ENCODE measurements around the gene FBXO28. TPM values are rescaled to one million over a fixed set of nuclear protein-coding genes. Genes with fewer than 3 reads are reported as not detected.

Gene FBXO28
- total RNA-seq, 2 donors from 2014 or later: 33.2 to 40.1 TPM

DNA sequence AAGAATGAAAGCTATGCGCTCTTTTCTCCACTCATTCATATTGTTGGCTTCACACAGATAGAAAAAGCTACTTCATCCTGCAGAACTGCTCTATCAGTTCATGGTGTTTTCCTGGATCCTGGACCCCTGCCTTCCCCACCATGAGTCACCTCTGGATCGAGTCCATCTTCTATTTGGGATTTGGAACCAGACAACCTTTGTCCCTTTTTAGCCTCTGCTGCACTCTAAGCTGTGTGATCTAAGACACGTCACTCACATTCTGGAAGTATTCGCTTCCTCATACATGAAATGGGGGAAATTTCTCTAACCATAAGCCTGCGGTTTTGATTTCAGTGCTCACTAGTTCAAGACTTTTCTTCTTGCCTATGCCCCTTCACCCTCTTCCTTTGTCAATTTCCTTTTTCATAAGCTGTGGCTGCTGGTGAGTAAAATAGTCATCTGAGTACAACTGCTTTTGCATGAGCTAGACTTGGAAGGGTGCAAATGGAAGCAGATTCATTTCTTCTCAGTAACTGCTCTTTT lies 55.0 kb downstream of the FBXO28 start:
- H3K4me3 ChIP-seq (ENCODE audit: low read length): no peak overlapping the region
- H3K4me3 Mint-ChIP-seq: no peak overlapping the region
- H3K36me3 Mint-ChIP-seq (ENCODE audit: low read depth): peaks cover 1% of the 10 kb centered on the region
- peaks cover 4% of the 10 kb centered on the region for H3K4me1 ChIP-seq (ENCODE audit: control insufficient read depth, insufficient read depth, low read length)
- no peaks in the 10 kb centered on the region for H3K27me3 ChIP-seq (ENCODE audit: control insufficient read depth, insufficient read depth, low read length, poor library complexity, severe bottlenecking)
- no peak for DNase-seq
- H3K27ac ChIP-seq (ENCODE audit: low read depth, low read length): no peak overlapping the region
- H3K4me1 Mint-ChIP-seq: peaks cover 14% of the 10 kb centered on the region
- peaks cover 4% of the 10 kb centered on the region for H3K9me3 Mint-ChIP-seq
- no peak overlapping the region for H3K27ac Mint-ChIP-seq
- H3K27me3 Mint-ChIP-seq (ENCODE audit: insufficient read depth): peaks cover 7% of the 10 kb centered on the region
- 92 to 93% methylated on average over 5 of the region's 5 CpGs for WGBS, 2 experiments (ENCODE audit: insufficient coverage in 1 of 2, insufficient read length in 1 of 2)
- no peaks in the 10 kb centered on the region for H3K36me3 ChIP-seq (ENCODE audit: control insufficient read depth, insufficient read depth, low read length)
- no peak overlapping the region for H3K9ac ChIP-seq (ENCODE audit: extremely low read depth, low read length, poor library complexity, severe bottlenecking)
- TF ChIP-seq, protein P1, sequence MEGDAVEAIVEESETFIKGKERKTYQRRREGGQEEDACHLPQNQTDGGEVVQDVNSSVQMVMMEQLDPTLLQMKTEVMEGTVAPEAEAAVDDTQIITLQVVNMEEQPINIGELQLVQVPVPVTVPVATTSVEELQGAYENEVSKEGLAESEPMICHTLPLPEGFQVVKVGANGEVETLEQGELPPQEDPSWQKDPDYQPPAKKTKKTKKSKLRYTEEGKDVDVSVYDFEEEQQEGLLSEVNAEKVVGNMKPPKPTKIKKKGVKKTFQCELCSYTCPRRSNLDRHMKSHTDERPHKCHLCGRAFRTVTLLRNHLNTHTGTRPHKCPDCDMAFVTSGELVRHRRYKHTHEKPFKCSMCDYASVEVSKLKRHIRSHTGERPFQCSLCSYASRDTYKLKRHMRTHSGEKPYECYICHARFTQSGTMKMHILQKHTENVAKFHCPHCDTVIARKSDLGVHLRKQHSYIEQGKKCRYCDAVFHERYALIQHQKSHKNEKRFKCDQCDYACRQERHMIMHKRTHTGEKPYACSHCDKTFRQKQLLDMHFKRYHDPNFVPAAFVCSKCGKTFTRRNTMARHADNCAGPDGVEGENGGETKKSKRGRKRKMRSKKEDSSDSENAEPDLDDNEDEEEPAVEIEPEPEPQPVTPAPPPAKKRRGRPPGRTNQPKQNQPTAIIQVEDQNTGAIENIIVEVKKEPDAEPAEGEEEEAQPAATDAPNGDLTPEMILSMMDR (conservative IDR thresholded peaks at IDR 0.05): no peak
- H3K9me3 ChIP-seq (ENCODE audit: control insufficient read depth, low read length): no peaks in the 10 kb centered on the region

DNA sequence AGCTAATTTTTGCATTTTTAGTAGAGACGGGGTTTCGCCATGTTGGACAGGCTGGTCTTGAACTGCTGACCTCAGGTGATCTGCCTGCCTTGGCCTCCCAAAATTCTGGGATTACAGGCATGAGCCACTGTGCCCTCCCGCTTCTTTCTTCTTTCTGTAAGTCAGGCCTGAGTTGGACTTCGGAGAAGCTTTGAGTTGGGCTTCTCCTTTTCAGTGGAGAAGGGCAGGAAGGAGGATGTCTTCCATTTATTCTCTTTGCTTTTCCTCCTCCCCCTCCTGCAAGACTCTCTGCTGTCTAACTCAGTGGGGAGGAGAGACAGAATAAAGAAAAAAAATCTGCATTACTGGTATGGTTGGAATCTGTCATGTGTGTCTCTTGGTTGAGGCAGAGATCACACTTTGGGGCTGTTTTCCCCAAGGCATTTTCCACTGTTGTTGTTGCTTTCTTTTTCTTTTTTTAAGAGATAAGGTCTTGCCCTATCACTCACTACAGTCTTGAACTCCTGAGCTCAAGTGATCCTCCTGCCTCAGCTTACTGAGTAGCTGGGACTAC lies 55.9 kb downstream of the FBXO28 start:
- Mint-ChIP-seq H3K9me3 (peaks cover 4% of the 10 kb centered on the region), H3K27ac (no peak overlapping the region), H3K4me3 (no peak overlapping the region), H3K4me1 (peaks cover 5% of the 10 kb centered on the region), H3K27me3 (ENCODE audit: insufficient read depth) (peaks cover 7% of the 10 kb centered on the region), H3K36me3 (ENCODE audit: low read depth) (peaks cover 1% of the 10 kb centered on the region)
- Histone ChIP-seq H3K27me3 (ENCODE audit: control insufficient read depth, insufficient read depth, low read length, poor library complexity, severe bottlenecking) (no peaks in the 10 kb centered on the region), H3K9me3 (ENCODE audit: control insufficient read depth, low read length) (no peaks in the 10 kb centered on the region), H3K27ac (ENCODE audit: low read depth, low read length) (no peak overlapping the region), H3K4me3 (ENCODE audit: low read length) (no peak overlapping the region), H3K36me3 (ENCODE audit: control insufficient read depth, insufficient read depth, low read length) (no peaks in the 10 kb centered on the region), H3K9ac (ENCODE audit: extremely low read depth, low read length, poor library complexity, severe bottlenecking) (no peak overlapping the region), H3K4me1 (ENCODE audit: control insufficient read depth, insufficient read depth, low read length) (no peaks in the 10 kb centered on the region)
- DNase-seq: no peak
- 96 to 100% methylated on average over 1 to 4 of the region's 4 CpGs for WGBS, 2 experiments (ENCODE audit: insufficient coverage in 1 of 2, insufficient read length in 1 of 2)
- TF ChIP-seq, protein P1 (conservative IDR thresholded peaks at IDR 0.05): no peak

DNA sequence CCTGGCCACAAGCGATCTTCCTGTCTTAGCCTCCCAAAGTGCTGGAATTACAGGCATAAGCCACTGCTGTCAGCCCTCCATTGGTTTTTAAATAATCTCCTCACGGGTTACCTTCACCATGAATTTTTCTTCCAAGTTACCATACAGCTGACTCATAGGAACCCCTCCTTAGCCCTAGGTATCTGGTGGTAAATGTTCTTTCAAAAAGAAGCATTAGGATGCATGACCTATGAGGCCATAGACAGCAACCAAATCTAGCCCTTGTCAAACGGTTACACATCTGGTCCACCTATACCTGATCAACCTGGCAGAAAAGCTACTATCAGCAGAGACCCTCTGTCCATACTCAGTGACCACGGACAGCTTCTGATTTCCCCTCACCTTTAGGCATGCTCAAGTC lies 56.4 kb downstream of the FBXO28 start:
- Histone ChIP-seq H3K27me3 (ENCODE audit: control insufficient read depth, insufficient read depth, low read length, poor library complexity, severe bottlenecking) (no peaks in the 10 kb centered on the region), H3K9ac (ENCODE audit: extremely low read depth, low read length, poor library complexity, severe bottlenecking) (no peak overlapping the region), H3K4me3 (ENCODE audit: low read length) (no peak overlapping the region), H3K9me3 (ENCODE audit: control insufficient read depth, low read length) (no peaks in the 10 kb centered on the region), H3K4me1 (ENCODE audit: control insufficient read depth, insufficient read depth, low read length) (no peaks in the 10 kb centered on the region), H3K36me3 (ENCODE audit: control insufficient read depth, insufficient read depth, low read length) (no peaks in the 10 kb centered on the region), H3K27ac (ENCODE audit: low read depth, low read length) (no peak overlapping the region)
- Mint-ChIP-seq H3K36me3 (ENCODE audit: low read depth) (peaks cover 1% of the 10 kb centered on the region), H3K4me1 (peaks cover 6% of the 10 kb centered on the region), H3K4me3 (no peak overlapping the region), H3K27me3 (ENCODE audit: insufficient read depth) (peaks cover 9% of the 10 kb centered on the region), H3K9me3 (peaks cover 4% of the 10 kb centered on the region), H3K27ac (no peak overlapping the region)
- TF ChIP-seq, protein P1 (conservative IDR thresholded peaks at IDR 0.05): no peak
- no peak for DNase-seq
- 87 to 88% methylated on average over 4 of the region's 4 CpGs for WGBS, 2 experiments (ENCODE audit: insufficient coverage in 1 of 2, insufficient read length in 1 of 2)
